Activated T-helper 1 cell treated with anti-CD3 and anti-CD28 coated beads, Interleukin-2, amount 50 U/mL, for 16 hours (primary cell): ENCODE results near the gene MSS51.
"Not testable (repeated sequence)": the region's sequence is repeated elsewhere in the genome, so short reads cannot be mapped to it uniquely, and the experiment has no call there.

Experiments
- DNase-seq, 2 donors: peaks; one replicate each; pipeline ENCODE4 v3.0.0-alpha.2; 2020; ENCODE audit warnings: low read depth in 1 of 2, low spot score in 1 of 2

Gene MSS51

GRCh38 chr10:73414230-73414945 lies 19.0 kb downstream of the MSS51 start:
- no peak for DNase-seq

- DNase-seq = peak; percentile 86 to 91
Measured at GRCh38 chr10:73413528-73414229, 19.7 kb downstream of the MSS51 start, which contains the start of gene ANXA7. ANXA7 (minus strand) TSS chr10:73414058; CDS start chr10:73400856, 13,202 bp downstream.

DNA sequence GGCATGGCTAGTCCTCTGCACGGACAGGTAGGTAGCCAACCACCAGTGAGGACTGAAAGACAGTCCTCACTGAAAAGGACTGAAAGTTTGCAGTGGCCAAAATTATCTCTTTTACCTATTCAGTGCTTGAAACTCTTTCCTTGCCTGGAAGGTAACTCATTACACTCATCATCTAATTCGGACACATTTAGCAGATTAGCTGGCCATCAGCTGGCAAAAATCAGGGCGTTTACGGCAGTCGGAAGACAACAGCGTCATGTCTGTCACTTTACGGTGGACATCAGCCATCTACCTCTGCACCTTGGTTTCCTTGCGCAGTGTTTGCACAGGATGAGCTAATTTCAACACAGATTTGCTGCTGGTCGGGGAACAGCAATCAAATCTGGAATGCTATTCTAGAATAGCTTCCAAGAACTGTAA lies 20.2 kb downstream of the MSS51 start:
- DNase-seq = no peak

GRCh38 chr10:73410897-73411296 lies 22.5 kb downstream of the MSS51 start:
- DNase-seq = no peak

DNA sequence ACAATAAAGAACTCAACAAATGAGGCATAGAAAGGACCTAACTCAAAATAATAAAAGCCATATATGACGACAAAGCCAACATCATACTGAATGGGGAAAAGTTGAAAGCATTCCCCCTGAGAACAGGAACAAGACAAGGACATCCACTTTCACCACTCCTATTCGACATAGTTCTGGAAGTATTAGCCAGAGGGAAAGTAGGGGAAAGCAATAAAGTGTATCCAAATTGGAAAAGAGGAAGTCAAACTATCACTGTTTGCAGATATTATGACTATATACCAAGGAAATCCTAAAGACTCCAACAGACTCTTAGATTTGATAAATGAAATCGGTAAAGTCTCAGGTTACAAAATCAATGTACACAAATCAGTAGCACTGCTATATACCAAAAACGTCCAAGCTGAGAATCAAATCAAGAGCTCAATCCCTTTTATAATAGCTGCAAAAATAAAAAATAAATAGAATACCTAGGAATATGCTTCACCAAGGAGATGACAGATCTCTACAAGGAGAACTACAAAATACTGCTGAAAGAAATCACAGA lies 24.3 kb downstream of the MSS51 start:
- no peak for DNase-seq

GRCh38 chr10:73408061-73408460 lies 25.3 kb downstream of the MSS51 start:
- no peak for DNase-seq

DNA sequence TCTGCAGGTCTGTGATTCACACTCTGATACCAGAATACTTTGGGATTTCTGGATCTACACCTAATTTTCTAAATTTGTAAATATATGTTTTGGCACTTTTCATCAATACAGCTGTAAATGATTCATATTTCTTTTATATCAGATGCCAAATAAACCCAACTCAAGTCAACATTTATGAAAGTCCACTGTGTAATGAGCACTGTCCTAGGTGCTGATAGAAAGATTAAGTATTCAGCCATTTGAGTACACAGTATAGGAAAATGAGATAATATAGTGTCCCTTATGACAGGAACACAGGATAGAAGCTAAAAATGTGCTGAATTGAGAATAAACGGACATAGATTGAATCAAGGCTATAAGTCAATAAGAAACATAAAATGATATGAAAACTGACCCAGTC lies 25.9 kb downstream of the MSS51 start:
- DNase-seq = no peak

GRCh38 chr10:73406846-73407245 lies 26.5 kb downstream of the MSS51 start:
- no peak for DNase-seq

GRCh38 chr10:73405556-73405955 lies 27.8 kb downstream of the MSS51 start:
- no peak for DNase-seq

DNA sequence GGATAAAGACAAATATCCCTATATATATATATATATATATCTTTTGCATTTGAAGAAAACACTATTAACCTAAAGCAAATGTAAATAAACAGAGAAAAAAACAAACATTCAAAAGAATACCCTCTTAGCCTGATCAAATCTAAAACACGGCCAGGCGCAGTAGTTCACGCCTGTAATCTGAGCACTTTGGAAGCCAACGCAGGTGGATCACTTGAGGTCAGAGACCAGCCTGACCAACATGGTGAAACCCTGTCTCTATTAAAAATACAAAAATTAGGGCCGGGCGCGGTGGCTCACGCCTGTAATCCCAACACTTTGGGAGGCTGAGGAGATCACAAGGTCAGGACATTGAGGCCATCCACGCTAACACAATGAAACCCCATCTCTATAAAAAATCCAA lies 28.7 kb downstream of the MSS51 start:
- DNase-seq = no peak

GRCh38 chr10:73401636-73402035 lies 31.7 kb downstream of the MSS51 start:
- DNase-seq = no peak

- no peak for DNase-seq
Measured at GRCh38 chr10:73399063-73399462, 34.3 kb downstream of the MSS51 start.

- no peak for DNase-seq
Measured at GRCh38 chr10:73398024-73398423, 35.3 kb downstream of the MSS51 start.

DNA sequence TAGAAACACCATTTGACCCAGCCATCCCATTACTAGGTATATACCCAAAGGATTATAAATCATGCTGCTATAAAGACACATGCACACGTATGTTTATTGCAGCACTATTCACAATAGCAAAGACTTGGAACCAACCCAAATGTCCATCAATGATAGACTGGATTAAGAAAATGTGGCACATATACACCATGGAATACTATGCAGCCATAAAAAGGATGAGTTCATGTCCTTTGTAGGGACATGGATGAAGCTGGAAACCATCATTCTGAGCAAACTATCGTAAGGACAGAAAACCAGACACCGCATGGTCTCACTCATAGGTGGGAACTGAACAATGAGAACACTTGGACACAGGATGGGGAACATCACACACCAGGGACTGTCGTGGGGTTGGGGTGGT lies 39.0 kb downstream of the MSS51 start:
- not testable (repeated sequence) for DNase-seq

- DNase-seq = no peak
Measured at GRCh38 chr10:73388228-73388627, 45.1 kb downstream of the MSS51 start.

GRCh38 chr10:73386583-73386982 lies 46.8 kb downstream of the MSS51 start:
- DNase-seq = no peak

GRCh38 chr10:73379064-73379748 lies 54.2 kb downstream of the MSS51 start:
- DNase-seq = no peak

GRCh38 chr10:73376679-73377078 lies 56.7 kb downstream of the MSS51 start:
- DNase-seq = no peak
